ENCODE data around the gene CPT1B.
"Not testable (repeated sequence)": the region's sequence is repeated elsewhere in the genome, so short reads cannot be mapped to it uniquely, and the experiment has no call there.

The CPT1B gene

DNA sequence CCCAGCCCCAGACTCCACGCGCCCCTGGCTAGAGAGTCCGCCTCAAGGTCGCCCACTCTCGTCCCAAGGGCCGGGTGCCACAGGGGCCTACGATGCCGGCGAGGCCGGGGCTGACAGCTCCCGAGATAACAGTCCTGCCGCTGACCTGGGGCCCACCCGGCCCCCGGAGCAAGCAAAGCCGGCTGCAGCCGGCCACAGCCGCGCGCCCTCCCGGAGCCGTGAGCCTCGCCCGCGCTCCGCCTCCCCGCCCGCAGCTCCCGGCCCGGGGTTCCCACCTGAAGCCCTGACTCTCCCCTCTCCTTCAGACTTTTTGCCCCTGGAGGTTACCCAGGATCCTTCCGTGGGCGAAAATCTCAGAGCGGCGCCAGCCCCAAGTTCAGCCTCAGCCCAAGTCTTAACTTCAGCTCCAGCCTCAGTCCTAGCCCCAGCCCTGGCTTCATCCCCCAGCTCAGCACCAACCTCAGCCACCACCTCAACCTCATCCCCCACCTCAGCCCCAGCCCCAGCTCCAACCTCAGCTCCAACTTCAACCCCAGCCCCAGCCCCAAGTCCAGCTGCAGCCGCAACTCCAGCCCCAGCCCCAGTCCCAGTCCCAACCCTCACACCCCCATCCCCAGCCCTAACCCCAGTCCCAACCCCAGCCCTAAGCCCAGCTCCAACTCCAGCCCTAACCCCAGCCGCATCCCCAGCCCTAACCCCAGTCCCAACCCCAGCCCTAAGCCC is 30.8 kb downstream of the CPT1B start:
- no peak for DNase-seq

DNA sequence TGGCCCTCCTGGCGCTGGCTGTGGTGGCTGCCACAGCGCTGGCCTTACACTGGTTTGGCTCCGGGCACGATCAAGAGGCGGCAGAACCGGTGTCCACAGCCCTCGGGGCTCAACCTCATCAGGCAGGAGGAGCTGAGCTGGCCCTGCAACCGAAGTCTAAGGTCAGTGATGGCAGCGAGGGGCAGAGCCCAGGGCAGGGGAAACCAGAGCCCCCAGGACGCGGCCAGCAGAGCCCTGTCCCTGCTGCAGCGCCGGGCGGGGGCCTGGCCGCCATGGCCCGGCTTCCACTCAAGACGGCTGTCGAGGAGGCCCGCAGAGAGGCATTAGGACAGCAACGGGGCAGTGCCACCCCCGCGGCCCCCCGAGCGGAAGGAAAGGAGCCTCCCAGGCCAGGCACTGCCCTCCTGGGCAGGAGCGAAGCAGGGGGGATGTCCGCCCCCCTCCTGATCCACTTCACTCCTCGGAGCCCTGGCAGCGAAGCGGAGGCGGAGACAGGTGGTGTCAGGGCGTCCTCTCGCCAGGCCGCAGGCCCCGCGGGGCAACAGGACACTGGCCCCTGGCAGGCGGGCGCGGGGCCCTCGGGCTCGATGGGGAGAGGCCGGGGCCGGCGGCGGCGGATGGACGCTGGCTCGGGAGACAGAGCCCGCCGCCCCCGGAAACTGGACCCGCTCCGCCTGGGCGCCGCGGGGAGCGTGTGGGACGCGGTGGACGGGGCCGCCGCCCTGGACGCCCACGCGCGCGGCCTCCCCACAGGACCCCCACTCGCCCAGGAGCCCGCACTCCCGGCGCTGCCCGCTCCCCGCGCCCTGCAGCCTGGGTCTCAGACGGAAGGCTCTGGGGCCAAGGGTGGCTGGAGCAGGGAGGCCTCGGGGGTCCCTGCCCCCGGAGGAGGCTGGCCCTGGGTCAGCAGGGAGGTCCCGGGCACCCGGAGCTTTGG is 31.6 kb downstream of the CPT1B start:
- DNase-seq: no peak

GRCh38 chr22:50545522-50546325 is 32.5 kb downstream of the CPT1B start, which contains the start of gene KLHDC7B:
Gene KLHDC7B (plus strand): TSS chr22:50545899. CDS start chr22:50546244, 345 bp downstream.
- no peak for DNase-seq

GRCh38 chr22:50544746-50545253 is 33.4 kb downstream of the CPT1B start:
- DNase-seq: no peak

DNA sequence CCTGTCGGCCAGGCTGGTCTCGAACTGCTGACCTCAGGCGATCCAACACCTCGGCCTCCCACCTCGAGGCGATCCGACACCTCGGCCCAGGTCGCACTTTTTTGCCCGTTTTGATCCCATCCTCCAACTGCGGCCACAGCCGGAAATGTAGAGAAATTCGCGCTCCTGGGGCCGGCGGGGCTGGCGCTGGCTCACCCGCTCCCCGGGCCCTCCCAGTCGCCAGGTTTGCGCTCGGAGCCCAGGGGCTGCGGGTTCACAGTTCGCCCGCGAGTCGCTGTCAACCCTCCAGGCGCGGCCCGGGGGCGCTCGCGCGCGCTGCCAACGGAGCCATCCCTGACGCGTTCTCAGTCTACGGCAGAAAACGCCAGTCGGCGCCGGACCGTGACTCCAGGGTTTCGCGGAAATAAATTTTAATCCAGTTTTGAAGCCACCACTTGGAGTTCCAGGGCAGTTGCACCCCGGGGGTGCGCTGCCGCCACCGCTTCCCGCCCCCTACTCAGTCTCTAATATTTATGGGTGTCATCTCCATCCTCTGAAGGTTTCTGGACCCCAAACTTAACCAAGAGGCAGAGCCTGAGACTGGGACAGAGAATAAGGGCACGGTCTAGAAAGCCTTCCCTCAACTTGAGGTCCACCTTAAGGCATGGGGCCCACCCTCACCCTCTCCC is 34.0 kb downstream of the CPT1B start:
- DNase-seq: peak in 23 of 56 donors; percentile 10 to 73 (median 32)

DNA sequence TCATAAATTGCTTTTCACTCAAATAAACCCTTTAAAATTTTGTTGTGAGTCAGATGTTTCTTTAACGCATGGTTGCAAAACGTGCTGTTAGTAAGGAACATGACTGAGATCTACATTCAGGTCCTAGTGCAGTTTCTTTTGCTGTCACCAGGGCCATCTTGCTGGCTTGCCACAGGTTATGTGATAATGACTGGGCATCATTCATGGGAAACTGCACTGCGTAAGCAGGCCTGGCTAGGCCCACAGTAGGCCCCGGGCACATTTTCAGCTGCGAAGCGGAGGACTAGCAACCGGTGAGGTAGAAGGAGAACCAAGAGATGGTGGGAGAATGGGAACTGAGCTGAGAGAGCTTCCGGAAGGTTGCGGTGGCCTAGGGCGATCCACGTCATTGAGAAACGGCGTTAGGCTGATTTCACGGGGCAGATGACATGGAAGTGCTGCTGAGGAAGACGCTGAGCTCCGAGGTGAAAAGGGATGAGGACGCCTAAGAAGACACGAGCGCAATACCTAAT is 35.8 kb downstream of the CPT1B start:
- no peak for DNase-seq

GRCh38 chr22:50541667-50542026 is 36.6 kb downstream of the CPT1B start:
- not testable (repeated sequence) for DNase-seq

- no peak for DNase-seq
These were observed 37.8 kb downstream of the CPT1B start for GRCh38 chr22:50540381-50540780.

DNA sequence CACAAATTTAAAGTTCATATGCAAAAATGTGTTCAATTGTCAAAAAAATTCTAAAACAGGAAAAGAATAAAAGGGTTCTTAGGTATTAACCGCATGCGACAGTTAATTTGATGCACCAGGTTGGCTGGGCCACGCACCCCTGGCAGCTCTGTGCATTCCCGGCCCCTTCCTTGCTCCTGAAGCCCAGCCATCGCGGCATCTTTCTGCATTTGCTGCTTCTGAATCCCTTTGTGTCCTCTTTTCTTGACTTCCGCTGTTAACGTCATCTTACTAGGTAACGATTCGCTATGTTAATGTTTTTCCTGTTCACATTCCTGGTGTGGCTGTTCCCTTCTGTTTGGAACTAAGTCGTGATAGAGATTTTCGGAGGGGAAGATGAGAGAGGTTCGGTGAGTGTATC is 40.5 kb downstream of the CPT1B start:
- no peak for DNase-seq

- DNase-seq: no peak
These were observed 42.0 kb downstream of the CPT1B start for GRCh38 chr22:50536226-50536625.

- no peak for DNase-seq
These were observed 43.1 kb downstream of the CPT1B start for GRCh38 chr22:50535113-50535512.

- DNase-seq: not testable (repeated sequence)
These were observed 44.1 kb downstream of the CPT1B start for GRCh38 chr22:50533856-50534711.

GRCh38 chr22:50532824-50533796 is 45.1 kb downstream of the CPT1B start:
- no peak for DNase-seq

- DNase-seq: peak in 1 of 56 donors; percentile 28
These were observed 46.1 kb downstream of the CPT1B start for GRCh38 chr22:50531962-50532674.

DNA sequence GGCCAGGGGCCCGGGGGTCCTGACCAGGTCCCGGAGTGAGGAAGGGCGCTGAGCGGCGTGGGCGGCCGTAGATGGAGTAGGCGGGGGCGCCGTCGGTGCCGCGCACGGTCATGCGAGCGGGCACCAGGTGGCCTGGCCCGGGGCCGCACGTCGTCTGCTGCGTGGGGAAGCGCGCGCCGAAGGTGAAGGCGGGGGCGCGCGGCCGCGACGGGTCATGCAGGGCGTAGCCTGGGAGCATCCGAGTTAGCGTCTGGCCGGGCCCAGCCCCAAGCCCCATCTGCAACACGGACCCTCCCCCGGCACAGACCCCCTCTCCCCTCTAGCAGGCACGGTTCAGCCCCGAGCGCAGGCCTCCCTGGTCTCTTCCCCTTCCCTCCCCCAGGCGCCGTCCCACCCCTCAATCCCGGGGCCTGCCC is 46.7 kb downstream of the CPT1B start:
- no peak for DNase-seq

DNA sequence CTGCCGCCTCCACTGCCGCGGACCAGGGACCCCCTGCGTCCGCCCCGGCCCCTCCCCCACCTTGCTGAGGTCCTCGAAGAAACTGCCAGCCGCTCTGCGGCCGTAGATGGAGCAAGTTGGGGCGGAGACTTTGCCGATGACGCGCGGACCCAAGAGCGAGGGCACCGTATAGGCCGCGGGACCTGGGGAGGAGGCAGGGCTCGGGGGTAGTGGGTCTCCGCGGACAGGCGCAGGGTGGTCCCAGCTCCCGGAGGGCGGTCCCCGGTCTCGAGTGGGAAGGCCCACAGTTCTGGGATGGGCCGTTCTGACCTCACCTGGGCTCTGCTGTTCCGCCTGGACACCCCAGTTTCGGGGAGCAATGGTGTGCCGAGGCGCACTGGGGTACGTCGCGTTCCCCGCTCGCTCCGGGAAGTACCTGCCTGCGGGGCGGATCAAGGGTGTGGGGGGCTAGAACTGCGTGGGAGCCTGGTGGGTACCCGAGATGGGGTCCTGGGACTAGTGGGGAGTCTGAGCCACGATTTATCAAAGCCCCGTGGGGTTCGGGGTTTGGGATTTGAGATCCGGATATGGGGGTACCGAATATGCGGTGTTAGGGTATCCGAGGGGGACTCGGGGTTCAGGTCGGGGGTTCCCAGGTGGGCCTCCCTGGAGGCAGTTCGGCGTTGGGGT is 47.2 kb downstream of the CPT1B start:
- DNase-seq: peak in 1 of 56 donors; percentile 6

- no peak for DNase-seq
These were observed 47.7 kb downstream of the CPT1B start for GRCh38 chr22:50530580-50530876.

Data from nucleus accumbens (tissue), 56 donors.